ENCODE measurements around the gene CTNNBIP1.

Gene CTNNBIP1

GRCh38 chr1:9842073-9842711, 67.9 kb downstream of the CTNNBIP1 start:
- DNase-seq (ENCODE audit: low read depth) = no peak
- no peak overlapping the region for H3K4me3 ChIP-seq (ENCODE audit: control insufficient read depth, low read depth, low read length)
- TF ChIP-seq CTCF (IDR thresholded peaks at IDR 0.05; ENCODE audit: control insufficient read depth, insufficient read depth, low read depth, low read length, missing control alignments) = no peak

GRCh38 chr1:9841460-9841859, 68.6 kb downstream of the CTNNBIP1 start:
- TF ChIP-seq CTCF (IDR thresholded peaks at IDR 0.05; ENCODE audit: control insufficient read depth, insufficient read depth, low read depth, low read length, missing control alignments) = no peak
- no peak for DNase-seq (ENCODE audit: low read depth)

DNA sequence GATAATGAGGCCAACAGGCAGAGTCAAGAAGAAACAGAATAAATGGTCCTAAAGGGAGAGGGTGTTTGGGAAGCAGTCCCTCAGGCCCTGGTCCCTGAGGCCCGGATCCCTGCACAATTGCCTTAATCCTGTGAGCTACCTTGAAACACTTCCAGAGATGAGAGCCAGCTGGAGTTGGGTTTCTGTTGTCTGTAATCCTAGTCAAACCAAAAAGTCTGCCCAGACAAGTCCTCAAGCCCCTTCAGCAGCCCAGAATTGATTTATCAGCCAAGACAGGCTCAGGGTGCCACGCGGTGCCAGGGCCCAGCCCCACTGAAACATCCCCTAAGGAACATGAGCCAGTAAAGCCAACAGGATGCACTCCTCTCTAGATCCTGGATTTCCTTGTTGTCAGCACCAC, 69.9 kb downstream of the CTNNBIP1 start:
- DNase-seq (ENCODE audit: low read depth) = no peak

More at GRCh38 chr1:9841460-9841859, 68.6 kb downstream of the CTNNBIP1 start:
- H3K4me3 ChIP-seq (ENCODE audit: control insufficient read depth, low read depth, low read length) = no peak overlapping the region

DNA sequence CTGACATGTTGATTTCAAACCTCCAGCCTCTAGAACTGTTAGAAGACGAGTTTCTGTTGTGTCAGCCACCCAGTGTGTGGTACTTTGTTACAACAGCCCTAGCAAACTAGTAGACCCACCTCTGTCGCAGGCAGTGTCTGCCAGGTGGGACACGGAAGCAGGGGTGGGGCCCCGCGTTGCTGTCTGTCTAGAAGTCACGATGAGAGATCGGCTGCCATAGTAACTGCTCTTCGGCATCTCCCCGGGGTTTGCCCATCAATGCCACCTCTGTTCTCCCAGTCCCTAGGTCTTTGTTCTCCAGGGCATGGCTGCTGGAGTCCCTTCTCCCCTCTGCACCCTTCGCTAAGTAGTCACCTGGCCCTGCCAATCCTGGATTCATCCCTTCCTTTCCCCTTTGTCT, 71.1 kb downstream of the CTNNBIP1 start:
- no peak for DNase-seq (ENCODE audit: low read depth)

More for the DNA sequence above, 69.9 kb downstream of the CTNNBIP1 start:
- H3K4me3 ChIP-seq (ENCODE audit: control insufficient read depth, low read depth, low read length) = no peak overlapping the region
- no peak for TF ChIP-seq CTCF (IDR thresholded peaks at IDR 0.05; ENCODE audit: control insufficient read depth, insufficient read depth, low read depth, low read length, missing control alignments)

DNA sequence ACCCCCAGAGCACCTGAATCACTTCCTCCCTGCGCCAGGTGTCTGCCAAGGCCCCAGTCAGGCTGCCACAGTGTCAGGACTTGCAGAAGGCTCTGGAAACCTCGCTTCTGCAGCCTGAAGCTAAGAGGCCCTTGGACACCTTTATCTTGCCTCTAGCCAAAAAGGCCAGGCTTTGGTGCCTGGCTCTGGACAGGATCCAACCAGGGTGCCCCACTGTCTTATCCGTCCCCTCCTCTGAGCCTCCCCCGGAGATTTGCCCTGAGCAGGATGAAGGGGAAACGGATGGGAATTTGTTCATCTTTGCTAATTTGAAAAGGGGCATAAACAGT, 73.5 kb downstream of the CTNNBIP1 start:
- H3K4me3 ChIP-seq (ENCODE audit: control insufficient read depth, low read depth, low read length) = no peak overlapping the region
- no peak for DNase-seq (ENCODE audit: low read depth)
- no peak for TF ChIP-seq CTCF (IDR thresholded peaks at IDR 0.05; ENCODE audit: control insufficient read depth, insufficient read depth, low read depth, low read length, missing control alignments)

More for the DNA sequence above, 71.1 kb downstream of the CTNNBIP1 start:
- TF ChIP-seq CTCF (IDR thresholded peaks at IDR 0.05; ENCODE audit: control insufficient read depth, insufficient read depth, low read depth, low read length, missing control alignments) = no peak
- H3K4me3 ChIP-seq (ENCODE audit: control insufficient read depth, low read depth, low read length) = no peak overlapping the region

- DNase-seq (ENCODE audit: low read depth) = no peak
- TF ChIP-seq CTCF (IDR thresholded peaks at IDR 0.05; ENCODE audit: control insufficient read depth, insufficient read depth, low read depth, low read length, missing control alignments) = no peak
- no peak overlapping the region for H3K4me3 ChIP-seq (ENCODE audit: control insufficient read depth, low read depth, low read length)
These were observed 74.1 kb downstream of the CTNNBIP1 start for GRCh38 chr1:9835758-9836631.

Measured in AG09309 (cell line).